Ovary (tissue), 9 donors: ENCODE measurements around the gene PDE4D. TPM values are rescaled to one million over a fixed set of nuclear protein-coding genes. Genes with fewer than 3 reads are reported as not detected.

ENCODE experiments used
- DNase-seq, 5 donors: peaks; one replicate each; pipeline ENCODE4 v3.0.0-alpha.2; 2019 to 2020
- H3K27ac ChIP-seq, 2 donors: fragments of 200-600 bp; one replicate each; pipeline versions ENCODE4 v1.5.1 to v1.8.0; 2019 to 2022
- H3K27me3 ChIP-seq: fragments of 200-600 bp; one replicate; pipeline ENCODE4 v1.8.0; 2022
- H3K36me3 ChIP-seq: fragments of 200-600 bp; sonication (generic); one replicate; pipeline ENCODE4 v1.5.1; 2019
- H3K4me1 ChIP-seq: one replicate; pipeline ENCODE4 v1.8.1; 2013; ENCODE audit warnings: mild to moderate bottlenecking, moderate library complexity; ENCODE audit not compliant: insufficient read depth
- H3K4me3 ChIP-seq: fragments of 200-600 bp; sonication (generic); one replicate; pipeline ENCODE4 v1.5.1; 2017
- H3K9me3 ChIP-seq, 2 donors: fragments of 200-600 bp in 1 of 2; sonication (generic) in 1 of 2; one replicate each; pipeline versions ENCODE4 v1.5.1 to v1.8.1; 2013 to 2019; ENCODE audit warnings: mild to moderate bottlenecking in 1 of 2, moderate library complexity in 1 of 2
- CTCF ChIP-seq, 3 donors: fragments of 450-650 bp in 2 of 3; fragments of 200-600 bp in 1 of 3; IDR thresholded peaks; one replicate each; pipeline versions ENCODE4 v1.5.1 to v1.8.0; 2016 to 2022; ENCODE audit warnings: antibody characterized with exemption in 3 of 3, mild to moderate bottlenecking in 1 of 3
- EP300 ChIP-seq: sonication (generic); formaldehyde crosslinking; IDR thresholded peaks from one replicate; pipeline ENCODE4 v1.6.1; 2017; ENCODE audit warnings: antibody characterized with exemption
- POLR2A ChIP-seq: fragments of 450-650 bp; IDR thresholded peaks from one replicate; pipeline ENCODE4 v1.6.1; 2017; ENCODE audit warnings: antibody characterized with exemption, mild to moderate bottlenecking, moderate library complexity
- WGBS, 3 donors: extraction: QIAGEN DNeasy Blood & Tissue Kit in 1 of 3; methylation state at CpG; one replicate each; pipeline versions ENCODE4 v1.1.5 to v1.1.7; 2013 to 2017; 5-methylcytosine and 5-hydroxymethylcytosine counted together
- intact Hi-C, 4 donors: fragments of 100-400 bp; cut with DNase I; formaldehyde crosslinking; loops; one replicate each; pipeline versions ENCODE4 v1.11.0 to v1.15.1; 2022 to 2023
- polyA plus RNA-seq, 2 donors: library from polyadenylated mRNA; stranded (reverse); fragments of 200-250 nt in 1 of 2; fragments of 350-450 nt in 1 of 2; fragmentation: Illumina TruSeq in 1 of 2; extraction: RNeasy Lipid Tissue Mini Kit (QIAGEN cat#74804) in 1 of 2; gene quantifications; one replicate each; pipeline ENCODE4 v1.2.3, GENCODE V29; 2013 to 2014
- total RNA-seq, 7 donors: library from RNA; depleted of rRNA in 2 of 7; stranded (reverse); fragments of >200 nt in 2 of 7; fragmentation: NEBNext Ultra II Directional in 3 of 7; extraction: Animal tissue kit (Norgen Biotek cat#: 25700) in 3 of 7; gene quantifications; one replicate each; pipeline versions ENCODE4 v1.1.0 to v1.2.4, GENCODE V29; 2016 to 2023
- donor health status: DM: no; HTN: no; CAD: no; lungs with moderate emphysema.
- donor health status: DM: no; HTN: no; CAD: no.
- donor health status: Bipolar disorder and iron deficiency.
- donor health status: DM: yes; HTN: yes; CAD: no.
- donor health status: DM: no; HTN: no; CAD: no.
- donor health status: DM: yes; HTN: yes; CAD: no.

The PDE4D gene
- total and polyA plus RNA-seq, 9 donors, result 1.3 to 67.6 (median 8.4) TPM

DNA sequence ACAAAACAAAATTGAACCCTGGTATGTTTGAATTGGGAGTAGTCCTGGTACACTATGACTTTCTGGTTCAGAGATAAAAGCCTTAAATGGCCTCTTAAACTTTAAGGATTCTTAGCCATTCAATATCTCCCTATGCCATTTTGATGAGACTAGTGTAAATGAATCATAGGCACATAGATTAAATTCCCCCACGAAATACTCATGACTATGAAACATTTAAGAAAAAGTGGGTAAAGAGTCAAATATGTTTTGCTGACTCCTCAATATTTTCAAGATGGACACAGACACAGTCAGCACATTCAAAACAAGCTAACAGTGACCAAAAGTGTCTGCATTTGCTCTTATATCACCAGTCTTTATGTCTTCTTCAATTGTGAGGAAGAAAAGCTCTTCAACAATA lies 278.3 kb downstream of the PDE4D start:
- Histone ChIP-seq H3K9me3 (no peaks in the 10 kb centered on the region), H3K27ac (no peak overlapping the region), H3K4me1 (no peaks in the 10 kb centered on the region), H3K4me3 (no peak overlapping the region), H3K27me3 (no peaks in the 10 kb centered on the region), H3K36me3 (no peaks in the 10 kb centered on the region)
- WGBS, 3 donors, result 29 to 60% (median 44%) methylated on average over 1 of the region's 1 CpG
- intact Hi-C loops, result no loop called here
- no peak for TF ChIP-seq POLR2A
- no peak for TF ChIP-seq CTCF (IDR thresholded peaks at IDR 0.05)
- no peak for TF ChIP-seq EP300
- DNase-seq, result no peak

DNA sequence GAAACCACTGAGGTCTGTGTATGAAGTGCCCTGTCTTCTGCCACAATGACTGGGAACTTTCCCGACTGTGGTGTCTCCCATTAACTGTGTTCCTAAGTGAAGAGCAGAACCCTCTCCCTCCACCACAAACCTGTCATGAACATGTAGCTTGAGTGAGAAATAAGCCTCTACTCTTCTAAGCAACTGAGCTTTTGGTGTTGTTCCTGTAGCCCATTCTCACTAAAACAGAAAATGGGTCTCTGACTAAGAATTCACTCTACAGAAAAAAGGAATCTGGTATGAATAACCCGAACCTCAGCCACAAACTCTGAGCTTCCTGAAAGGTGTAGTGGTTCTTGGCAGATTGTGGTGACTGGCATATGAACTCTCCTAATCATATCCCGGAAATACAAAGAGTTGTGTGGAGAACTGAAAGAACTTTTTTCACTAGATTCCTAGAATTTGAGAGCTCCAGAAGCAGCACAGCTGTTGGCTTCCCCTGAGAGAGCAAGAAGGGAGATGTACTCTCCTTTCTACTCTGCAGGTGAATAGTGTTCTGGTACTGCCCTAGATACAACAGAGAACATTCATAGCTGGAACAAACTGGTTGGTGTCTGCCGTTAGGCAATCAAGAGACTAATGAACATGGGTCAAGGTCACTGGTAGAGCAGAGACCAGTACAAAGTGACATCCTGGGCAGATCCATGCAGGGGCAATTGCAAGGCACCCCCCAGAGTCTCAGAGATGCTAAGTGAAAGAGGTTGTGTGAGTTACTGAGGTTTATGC lies 283.8 kb downstream of the PDE4D start:
- no peak for DNase-seq
- no peaks in the 10 kb centered on the region for H3K36me3 ChIP-seq
- H3K4me1 ChIP-seq, result peaks cover 1% of the 10 kb centered on the region
- no peaks in the 10 kb centered on the region for H3K27me3 ChIP-seq
- H3K27ac ChIP-seq, result no peak overlapping the region
- 67 to 70% (median 67%) methylated on average over 4 of the region's 4 CpGs for WGBS, 3 donors
- intact Hi-C loops, result no loop called here
- H3K9me3 ChIP-seq, result no peaks in the 10 kb centered on the region
- TF ChIP-seq POLR2A (no peak), CTCF (IDR thresholded peaks at IDR 0.05) (no peak), EP300 (no peak)
- H3K4me3 ChIP-seq, result no peak overlapping the region

GRCh38 chr5:59608745-59609144 lies 284.8 kb downstream of the PDE4D start:
- no peak for DNase-seq
- Histone ChIP-seq H3K27me3 (no peaks in the 10 kb centered on the region), H3K36me3 (no peaks in the 10 kb centered on the region), H3K27ac (no peak overlapping the region), H3K4me1 (peaks cover 1% of the 10 kb centered on the region), H3K9me3 (no peaks in the 10 kb centered on the region), H3K4me3 (no peak overlapping the region)
- WGBS, 3 donors, result 73 to 85% (median 82%) methylated on average over 2 of the region's 2 CpGs
- TF ChIP-seq EP300 (no peak), CTCF (IDR thresholded peaks at IDR 0.05) (no peak), POLR2A (no peak)
- intact Hi-C loops, result no loop called here

DNA sequence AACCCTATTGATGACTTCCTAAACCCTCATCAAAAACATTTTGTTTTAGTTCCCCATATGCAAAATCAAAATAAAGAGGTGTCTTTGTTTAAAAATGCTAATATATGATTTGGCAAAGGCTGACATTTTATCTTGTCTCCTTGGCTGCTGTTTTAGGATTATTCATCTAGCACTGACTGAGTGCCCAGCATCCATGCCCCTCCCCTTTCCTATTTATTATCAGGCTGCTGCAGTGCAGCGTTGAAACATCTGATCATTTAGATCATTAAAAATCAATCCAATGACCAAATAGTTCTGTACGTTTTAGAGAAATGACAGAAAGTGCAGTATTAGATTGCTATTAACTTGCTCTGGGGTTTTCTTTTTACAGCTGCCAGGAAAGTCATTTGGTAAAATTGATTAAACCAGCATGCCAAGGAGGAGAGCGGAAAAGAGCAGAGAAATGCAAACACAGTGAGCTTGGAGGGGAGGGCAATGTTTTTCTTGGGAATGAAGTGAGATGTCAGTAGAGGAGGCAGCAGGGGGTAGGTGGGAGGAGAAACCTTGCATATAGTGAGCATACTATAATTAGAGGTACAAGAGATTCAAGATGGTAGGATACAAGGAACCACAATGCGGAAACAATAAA lies 286.3 kb downstream of the PDE4D start:
- TF ChIP-seq CTCF (IDR thresholded peaks at IDR 0.05), result no peak
- TF ChIP-seq POLR2A, result no peak
- no peak for TF ChIP-seq EP300
- Histone ChIP-seq H3K9me3 (no peaks in the 10 kb centered on the region), H3K4me3 (no peak overlapping the region), H3K27ac (no peak overlapping the region), H3K27me3 (no peaks in the 10 kb centered on the region), H3K4me1 (peaks cover 1% of the 10 kb centered on the region), H3K36me3 (no peaks in the 10 kb centered on the region)
- DNase-seq, result no peak
- WGBS, 3 donors, result 31 to 34% (median 33%) methylated on average over 4 of the region's 4 CpGs
- intact Hi-C loops, result no loop called here
